SU-DHL-6 (cell line): ENCODE data around the gene SIK2.
A peak's percentile ranks its signal among the peaks of the same experiment; 100 is the strongest.

ENCODE experiments used
- CTCF ChIP-seq: fragments of 200-600 bp; sonication (generic); IDR thresholded peaks from one replicate; pipeline ENCODE4 v1.5.1; 2017; ENCODE audit warnings: antibody characterized with exemption, mild to moderate bottlenecking, low read length, moderate library complexity; ENCODE audit not compliant: insufficient read depth, poor library complexity, severe bottlenecking
- EZH2phosphoT487 ChIP-seq: fragments of 200-600 bp; sonication (generic), shearing (Covaris generic); conservative IDR thresholded peaks from 2 replicates; pipeline ENCODE4 v1.6.1; 2018; ENCODE audit warnings: mild to moderate bottlenecking, antibody characterized with exemption, low read length, moderate library complexity, mixed read lengths

GRCh38 chr11:111565114-111565720 lies 37.0 kb upstream of the SIK2 start:
- peak; percentile 91 for TF ChIP-seq CTCF
- no peak for TF ChIP-seq EZH2phosphoT487
